Neural cell (in vitro differentiated cells): ENCODE results near the gene MPND. TPM values are rescaled to one million over a fixed set of nuclear protein-coding genes. Genes with fewer than 3 reads are reported as not detected.

Experiments
- H2AFZ ChIP-seq: fragments of 200-600, 300-800 bp; sonication (generic), shearing (Covaris generic); 2 replicates; pipeline ENCODE4 v1.6.0; 2014; ENCODE audit warnings: low read depth, mild to moderate bottlenecking, antibody characterized with exemption, low read length, moderate library complexity
- H3F3A ChIP-seq: fragments of 200-600 bp; shearing (Covaris generic); 2 replicates; pipeline ENCODE4 v1.6.1; 2016; ENCODE audit warnings: mild to moderate bottlenecking, moderate library complexity, mixed read lengths, antibody characterized with exemption, low read length; ENCODE audit not compliant: insufficient read depth, poor library complexity, severe bottlenecking
- H3K27ac ChIP-seq: fragments of 200-600, 300-800 bp; sonication (generic), shearing (Covaris generic); 2 replicates; pipeline ENCODE4 v1.5.1; 2014; ENCODE audit warnings: mild to moderate bottlenecking, low read length, moderate library complexity
- H3K27me3 ChIP-seq: fragments of 300-800, 200-600 bp; sonication (generic), shearing (Covaris generic); 2 replicates; pipeline ENCODE4 v1.6.0; 2014; ENCODE audit warnings: mild to moderate bottlenecking, low read depth, low read length, moderate library complexity; ENCODE audit not compliant: insufficient read depth
- H3K36me3 ChIP-seq: fragments of 300-800, 200-600 bp; sonication (generic), shearing (Covaris generic); 2 replicates; pipeline ENCODE4 v1.5.1; 2014; ENCODE audit warnings: mild to moderate bottlenecking, antibody characterized with exemption, low read length, moderate library complexity; ENCODE audit not compliant: insufficient read depth
- H3K4me2 ChIP-seq: fragments of 300-800, 200-600 bp; sonication (generic), shearing (Covaris generic); 2 replicates; pipeline ENCODE4 v1.6.0; 2014; ENCODE audit warnings: mild to moderate bottlenecking, low read length
- H3K4me3 ChIP-seq: fragments of 300-800, 200-600 bp; sonication (generic), shearing (Covaris generic); 2 replicates; pipeline ENCODE4 v1.5.1; 2014; ENCODE audit warnings: mild to moderate bottlenecking, low read length, moderate library complexity
- H3K79me2 ChIP-seq: fragments of 200-600 bp; shearing (Covaris generic); replicated peaks from 2 replicates; pipeline ENCODE4 v1.6.0; 2014; ENCODE audit warnings: mild to moderate bottlenecking, low read length, moderate library complexity; ENCODE audit not compliant: insufficient read depth
- H3K9ac ChIP-seq: fragments of 300-800, 200-600 bp; sonication (generic), shearing (Covaris generic); 2 replicates; pipeline ENCODE4 v1.6.1; 2016; ENCODE audit warnings: mild to moderate bottlenecking, low read length, mixed read lengths
- H3K9me2 ChIP-seq: fragments of 200-600 bp; shearing (Covaris generic); 2 replicates; pipeline ENCODE4 v1.6.1; 2016; ENCODE audit warnings: mild to moderate bottlenecking, low read length, mixed read lengths; ENCODE audit not compliant: insufficient read depth
- H3K9me3 ChIP-seq: fragments of 200-600, 300-800 bp; sonication (generic), shearing (Covaris generic); 2 replicates; pipeline ENCODE4 v1.6.1; 2016; ENCODE audit warnings: mild to moderate bottlenecking, mixed run types, low read length, moderate library complexity, mixed read lengths
- H4K20me1 ChIP-seq: fragments of 200-600 bp; shearing (Covaris generic); 2 replicates; pipeline ENCODE4 v1.6.1; 2016; ENCODE audit warnings: mild to moderate bottlenecking, mixed run types; ENCODE audit not compliant: insufficient read depth
- CTCF ChIP-seq: fragments of 450-650 bp; IDR thresholded peaks from 2 replicates; pipeline ENCODE4 v1.5.1; 2014; ENCODE audit warnings: antibody characterized with exemption, mild to moderate bottlenecking, moderate library complexity; ENCODE audit not compliant: poor library complexity, severe bottlenecking
- EP300 ChIP-seq: fragments of 450-650 bp; conservative IDR thresholded peaks from 2 replicates; pipeline ENCODE4 v1.6.1; 2014; ENCODE audit warnings: antibody characterized with exemption, mild to moderate bottlenecking, moderate library complexity; ENCODE audit not compliant: poor library complexity, severe bottlenecking
- EZH2 ChIP-seq: fragments of 200-600, 300-800 bp; shearing (Covaris generic), sonication (generic); IDR thresholded peaks from 2 replicates; pipeline ENCODE4 v1.6.1; 2014; ENCODE audit warnings: antibody characterized with exemption, low read length, borderline replicate concordance, mild to moderate bottlenecking; ENCODE audit not compliant: insufficient read depth, poor library complexity, severe bottlenecking
- MXI1 ChIP-seq: fragments of 450-650 bp; conservative IDR thresholded peaks from 2 replicates; pipeline ENCODE4 v1.6.1; 2014; ENCODE audit warnings: antibody characterized with exemption, mild to moderate bottlenecking; ENCODE audit not compliant: poor library complexity, severe bottlenecking
- RAD21 ChIP-seq: fragments of 450-650 bp; conservative IDR thresholded peaks from 2 replicates; pipeline ENCODE4 v1.6.1; 2014; ENCODE audit warnings: antibody characterized with exemption, mild to moderate bottlenecking, moderate library complexity
- REST ChIP-seq: IDR thresholded peaks from 2 replicates; pipeline ENCODE4 v1.6.1; 2012; ENCODE audit warnings: borderline replicate concordance
- SMC3 ChIP-seq: fragments of 450-650 bp; conservative IDR thresholded peaks from 2 replicates; pipeline ENCODE4 v1.6.1; 2014; ENCODE audit warnings: antibody characterized with exemption, mild to moderate bottlenecking, moderate library complexity; ENCODE audit not compliant: poor library complexity
- TAF1 ChIP-seq: IDR thresholded peaks from 2 replicates; pipeline ENCODE4 v1.6.1; 2012; ENCODE audit warnings: low read depth
- polyA plus RNA-seq: library from polyadenylated mRNA; depleted of rRNA; stranded (reverse); fragments of >200 nt; gene quantifications from 2 replicates; pipeline ENCODE4 v1.2.3, GENCODE V29; 2014

MPND gene
- polyA plus RNA-seq, 1 donor from 2014 or later: 34.8 TPM

GRCh38 chr19:4375164-4376027, 32.0 kb downstream of the MPND start:
- Histone ChIP-seq H3K4me3 (peak overlapping the region; percentile 38), H3K27ac (peak overlapping the region; percentile 68), H3F3A (no peaks in the 10 kb centered on the region), H3K9ac (peak overlapping the region; percentile 55), H2AFZ (no peak overlapping the region), H3K9me2 (no peaks in the 10 kb centered on the region), H3K9me3 (no peaks in the 10 kb centered on the region), H3K4me2 (no peak overlapping the region), H4K20me1 (no peaks in the 10 kb centered on the region), H3K36me3 (no peaks in the 10 kb centered on the region), H3K27me3 (no peaks in the 10 kb centered on the region), H3K79me2 (no peaks in the 10 kb centered on the region)
- TF ChIP-seq CTCF (peak; percentile 68), REST (no peak), SMC3 (peak; percentile 38), RAD21 (peak; percentile 37)

GRCh38 chr19:4376028-4376670, 32.8 kb downstream of the MPND start:
- Histone ChIP-seq H3K79me2 (no peaks in the 10 kb centered on the region), H3K4me2 (no peak overlapping the region), H2AFZ (no peak overlapping the region), H4K20me1 (no peaks in the 10 kb centered on the region), H3K9me3 (no peaks in the 10 kb centered on the region), H3K27me3 (no peaks in the 10 kb centered on the region), H3F3A (no peaks in the 10 kb centered on the region), H3K9me2 (no peaks in the 10 kb centered on the region), H3K4me3 (peak overlapping the region; percentile 38), H3K9ac (peak overlapping the region; percentile 55), H3K27ac (peak overlapping the region; percentile 68), H3K36me3 (no peaks in the 10 kb centered on the region)
- no peak for TF ChIP-seq EP300
- TF ChIP-seq CTCF: peak; percentile 3
- no peak for TF ChIP-seq MXI1
- TF ChIP-seq EZH2: no peak
- no peak for TF ChIP-seq SMC3
- TF ChIP-seq TAF1: no peak
- peak; percentile 7 for TF ChIP-seq RAD21
- TF ChIP-seq REST: no peak
